HG03135 (cell line): ENCODE data around the gene FRAS1.

Experiments
- ATAC-seq: cut with Tn5 transposase; IDR thresholded peaks from one replicate; pipeline ENCODE4 v1.9.1; 2021; ENCODE audit warnings: mild to moderate bottlenecking, moderate library complexity; ENCODE audit not compliant: unreplicated experiment

FRAS1 gene

DNA sequence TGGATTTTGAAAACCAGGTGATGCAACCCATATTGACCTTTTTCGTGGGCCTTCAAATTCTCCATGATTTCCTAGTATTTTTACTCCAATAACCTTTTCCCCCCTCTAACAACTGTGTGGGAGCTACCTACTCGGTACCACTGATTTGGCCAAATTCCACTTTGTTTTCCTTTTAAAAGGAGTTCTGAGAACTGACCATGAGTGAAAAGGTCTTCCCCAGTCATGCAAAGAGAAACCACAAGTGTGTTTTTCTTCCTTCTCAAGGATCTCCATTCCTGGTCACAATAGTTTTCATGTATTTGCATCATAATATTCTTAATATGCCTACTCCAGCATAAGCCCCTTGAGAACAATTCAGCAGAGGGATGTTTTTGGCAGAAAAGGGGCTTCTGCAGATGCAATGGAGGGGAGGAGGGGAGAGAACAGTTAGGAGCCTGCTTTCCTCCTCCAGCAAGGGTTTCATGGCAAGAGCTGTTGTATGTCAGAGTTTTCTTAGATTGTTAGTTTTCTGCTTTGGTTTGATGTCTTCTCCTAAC lies 299.2 kb downstream of the FRAS1 start:
- no peak for ATAC-seq

DNA sequence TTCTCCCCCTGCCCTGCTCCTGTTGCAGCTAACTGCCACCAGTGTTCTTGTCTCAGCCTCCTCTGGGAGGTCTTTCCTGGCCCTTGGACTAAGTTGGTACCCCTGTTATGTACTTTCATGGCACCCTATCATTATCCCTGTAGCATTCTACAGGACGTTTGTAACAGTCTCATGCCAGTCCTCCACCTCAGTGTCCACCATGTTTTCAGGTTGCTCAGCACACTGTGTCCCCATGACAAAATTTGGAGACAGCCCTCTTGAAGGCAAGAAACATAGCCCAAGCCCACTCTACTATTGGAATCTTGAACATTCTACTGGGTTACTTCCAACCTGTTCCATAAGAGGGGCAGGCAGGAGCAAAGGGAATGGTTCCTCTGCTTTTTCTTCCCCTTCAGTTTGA lies 300.0 kb downstream of the FRAS1 start:
- no peak for ATAC-seq

DNA sequence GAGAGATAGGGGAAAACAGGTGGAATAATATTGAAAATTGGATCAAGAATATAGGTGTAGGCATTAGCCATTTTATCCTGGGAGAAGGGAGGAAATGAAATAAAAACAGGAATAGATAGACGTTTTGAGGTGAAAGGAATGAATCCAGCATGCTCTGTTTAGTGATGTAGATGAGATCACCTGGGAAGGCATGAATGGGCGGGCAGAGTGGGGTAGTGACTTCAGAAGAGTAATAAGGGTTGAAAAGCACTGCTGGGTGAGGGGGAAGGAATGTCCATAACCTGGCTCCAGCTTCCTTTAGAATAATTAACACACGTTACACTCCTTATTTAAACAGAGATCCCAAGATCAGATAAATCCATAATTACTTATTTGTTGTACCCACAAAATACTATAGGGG lies 303.3 kb downstream of the FRAS1 start:
- no peak for ATAC-seq

DNA sequence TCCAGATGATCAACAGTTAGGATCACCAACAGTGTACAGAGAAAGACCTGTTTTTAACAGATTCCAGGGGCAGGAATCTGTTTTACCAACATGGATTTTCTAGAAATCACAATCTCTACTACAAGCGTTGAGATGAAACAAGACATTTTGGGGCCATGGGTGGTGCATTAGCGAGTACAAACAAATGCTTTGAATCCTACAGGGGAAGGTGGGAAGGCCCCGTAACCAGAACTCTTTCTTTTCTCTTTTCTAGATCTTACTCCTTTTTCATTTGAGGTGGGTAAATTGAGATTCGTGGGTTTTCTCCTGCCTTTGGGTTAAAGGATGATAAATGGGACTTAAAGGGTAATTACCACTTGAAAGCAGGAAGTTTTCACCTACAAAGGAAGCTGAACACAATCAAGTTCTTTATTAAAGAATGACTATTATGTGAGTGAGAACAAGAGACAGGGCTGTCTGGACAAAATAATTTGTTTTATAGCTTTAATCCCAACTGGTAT lies 304.5 kb downstream of the FRAS1 start:
- ATAC-seq: no peak

DNA sequence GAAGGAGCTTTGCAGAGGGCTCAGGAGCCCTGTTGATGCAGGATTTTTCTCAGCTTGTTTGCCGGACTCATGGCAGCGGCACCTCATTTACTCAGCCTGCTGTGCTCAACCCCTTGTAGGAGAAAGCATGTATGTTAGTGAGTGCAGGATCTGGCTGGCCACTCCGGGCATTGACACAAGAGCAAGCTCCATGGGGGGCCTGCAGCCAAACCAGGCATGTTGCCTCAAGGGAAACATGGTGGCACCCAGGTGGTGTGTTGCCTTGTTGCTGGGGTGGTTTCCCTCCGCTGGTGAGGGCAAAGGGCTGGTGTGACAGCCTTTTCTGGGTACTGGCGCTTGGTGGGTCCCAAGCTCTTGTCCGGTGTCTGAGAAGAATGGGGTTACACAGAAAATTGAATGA lies 305.2 kb downstream of the FRAS1 start:
- ATAC-seq: no peak

DNA sequence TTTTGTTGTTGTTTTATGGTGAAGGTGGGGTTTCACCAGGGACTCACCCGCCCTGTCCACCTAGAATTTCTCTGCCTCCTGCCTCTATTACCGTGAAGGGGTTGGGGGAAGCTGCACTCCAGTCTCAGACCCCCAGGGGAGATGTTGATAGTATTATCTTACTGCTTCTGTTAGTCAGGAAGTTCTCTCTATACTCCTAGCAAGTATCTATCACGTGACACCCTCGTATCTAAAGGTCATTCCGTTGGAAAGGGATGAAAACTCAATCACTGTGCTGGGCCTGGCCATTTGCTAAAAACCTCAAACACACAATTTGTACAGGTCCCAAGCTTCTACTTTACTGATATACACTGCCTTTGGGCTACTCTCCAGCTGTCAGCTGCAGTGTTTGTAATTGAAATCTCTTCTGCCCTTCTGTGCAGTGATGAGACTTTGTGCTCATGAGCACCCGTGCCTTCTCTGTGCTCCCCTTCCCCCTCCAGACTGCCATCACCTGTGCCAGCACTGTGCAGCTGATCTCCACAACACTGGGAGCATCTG lies 306.0 kb downstream of the FRAS1 start:
- ATAC-seq: no peak

DNA sequence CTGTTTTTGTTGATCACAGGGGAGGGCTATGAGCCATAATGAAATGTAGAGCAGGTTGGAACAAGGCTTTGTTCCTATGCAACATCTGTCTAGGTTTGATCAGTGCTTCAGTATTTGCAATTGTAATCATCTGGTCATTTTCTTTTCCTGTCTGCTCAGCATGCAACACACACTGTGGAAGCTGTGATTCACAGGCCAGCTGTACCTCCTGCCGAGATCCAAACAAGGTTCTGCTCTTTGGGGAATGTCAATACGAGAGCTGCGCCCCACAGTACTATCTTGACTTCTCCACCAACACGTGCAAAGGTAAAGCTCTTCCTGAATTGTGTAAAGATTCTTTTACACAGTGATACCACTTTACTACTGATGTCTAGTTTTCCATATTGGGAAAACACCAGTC lies 312.6 kb downstream of the FRAS1 start:
- no peak for ATAC-seq

DNA sequence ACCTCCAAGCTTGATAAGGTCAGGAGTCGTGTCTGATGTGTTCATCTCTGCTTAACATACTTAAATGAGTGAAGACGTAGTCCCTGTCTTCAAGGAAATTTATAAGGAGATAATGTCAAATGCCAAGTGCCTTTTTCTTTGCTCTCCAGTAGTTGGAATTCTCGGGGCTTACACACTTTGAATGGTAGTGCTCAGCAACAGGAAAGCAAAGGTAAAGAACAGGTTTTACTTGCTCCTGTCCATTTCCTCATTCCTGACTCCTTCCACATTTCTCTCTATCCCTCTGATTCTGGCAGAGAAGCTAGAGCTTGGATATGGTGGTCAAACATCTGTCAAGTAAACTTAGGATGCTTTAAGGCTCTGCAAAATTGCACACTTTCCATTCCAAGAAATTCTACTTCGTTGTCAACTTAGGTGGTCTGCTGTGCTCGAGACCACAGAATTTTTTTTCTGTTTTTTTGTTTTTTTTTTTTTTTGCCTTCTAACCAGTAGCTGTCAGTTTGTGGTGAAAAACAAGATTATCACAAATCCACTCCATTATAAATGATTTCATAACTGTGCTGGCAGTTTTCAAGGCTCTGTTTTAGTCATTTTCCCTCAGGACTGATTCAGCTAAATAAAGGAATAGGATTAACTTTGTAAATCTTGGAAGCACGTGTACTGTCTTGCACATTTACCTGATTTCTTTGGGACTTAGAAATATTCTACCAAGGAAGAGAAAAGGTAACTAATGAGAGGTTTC lies 313.7 kb downstream of the FRAS1 start:
- ATAC-seq: no peak

DNA sequence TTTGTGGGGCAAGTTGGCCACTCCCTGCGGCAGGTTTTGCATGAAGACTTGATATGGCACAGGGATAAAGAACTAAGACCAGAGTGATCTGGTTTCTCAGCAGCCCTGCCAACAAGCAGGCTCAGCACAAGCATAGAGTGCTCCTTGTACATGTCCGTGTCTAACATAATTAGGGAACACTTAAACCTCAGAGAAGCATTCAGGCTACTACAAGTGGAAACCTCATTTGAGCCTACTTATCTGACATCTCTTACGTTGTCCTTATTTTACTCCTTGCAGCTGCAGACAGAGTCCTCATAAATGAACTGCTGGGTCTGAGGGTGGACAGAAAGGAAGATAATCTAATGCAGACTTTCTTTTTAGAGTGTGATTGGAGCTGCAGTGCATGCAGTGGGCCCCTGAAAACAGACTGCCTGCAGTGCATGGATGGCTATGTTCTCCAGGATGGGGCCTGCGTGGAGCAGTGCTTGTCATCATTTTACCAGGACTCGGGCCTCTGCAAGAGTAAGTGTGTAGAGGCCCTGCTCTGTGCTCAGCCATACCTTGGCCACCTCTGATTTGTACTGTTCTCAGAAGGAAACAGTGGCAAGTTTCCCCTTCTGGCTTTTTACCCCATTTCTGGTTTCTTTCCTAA lies 315.3 kb downstream of the FRAS1 start:
- ATAC-seq: no peak

DNA sequence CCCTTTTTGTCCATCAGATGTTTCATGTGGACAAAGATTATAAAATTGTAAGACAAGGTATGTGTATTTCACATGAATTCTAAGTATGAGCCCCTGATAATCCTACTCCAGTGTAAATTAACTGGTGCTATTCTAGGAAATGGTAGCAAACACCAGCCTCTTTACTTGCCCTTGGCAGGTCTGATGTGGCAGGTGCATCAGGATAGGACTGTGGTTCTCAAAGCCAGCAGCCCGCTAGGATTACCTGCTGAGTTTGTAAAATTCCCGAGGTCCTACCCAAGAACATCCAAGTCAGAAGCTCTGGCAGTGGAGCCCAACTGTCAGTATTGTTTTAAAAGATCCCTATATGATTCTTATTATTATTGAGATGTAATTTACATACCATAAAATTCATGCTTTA lies 320.4 kb downstream of the FRAS1 start:
- no peak for ATAC-seq

DNA sequence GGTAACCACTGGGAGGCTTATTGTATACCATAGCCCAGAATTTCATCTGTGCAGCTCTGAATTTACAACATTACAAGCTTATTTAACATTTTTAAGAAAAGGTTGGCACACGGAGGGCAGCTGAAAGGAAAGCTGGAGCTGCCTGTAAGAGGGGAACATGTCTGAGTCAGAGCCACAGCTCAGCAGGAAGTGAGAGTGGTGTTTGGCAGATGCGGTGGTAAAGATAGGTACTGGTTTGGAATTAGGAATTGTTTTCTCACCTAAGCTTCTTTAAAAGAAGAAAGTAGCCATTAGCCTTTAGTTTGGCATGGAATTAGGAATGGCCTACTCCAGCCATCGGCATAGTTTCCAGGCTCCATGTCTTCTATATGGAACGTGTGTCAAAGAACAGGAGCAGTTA lies 321.9 kb downstream of the FRAS1 start:
- no peak for ATAC-seq

DNA sequence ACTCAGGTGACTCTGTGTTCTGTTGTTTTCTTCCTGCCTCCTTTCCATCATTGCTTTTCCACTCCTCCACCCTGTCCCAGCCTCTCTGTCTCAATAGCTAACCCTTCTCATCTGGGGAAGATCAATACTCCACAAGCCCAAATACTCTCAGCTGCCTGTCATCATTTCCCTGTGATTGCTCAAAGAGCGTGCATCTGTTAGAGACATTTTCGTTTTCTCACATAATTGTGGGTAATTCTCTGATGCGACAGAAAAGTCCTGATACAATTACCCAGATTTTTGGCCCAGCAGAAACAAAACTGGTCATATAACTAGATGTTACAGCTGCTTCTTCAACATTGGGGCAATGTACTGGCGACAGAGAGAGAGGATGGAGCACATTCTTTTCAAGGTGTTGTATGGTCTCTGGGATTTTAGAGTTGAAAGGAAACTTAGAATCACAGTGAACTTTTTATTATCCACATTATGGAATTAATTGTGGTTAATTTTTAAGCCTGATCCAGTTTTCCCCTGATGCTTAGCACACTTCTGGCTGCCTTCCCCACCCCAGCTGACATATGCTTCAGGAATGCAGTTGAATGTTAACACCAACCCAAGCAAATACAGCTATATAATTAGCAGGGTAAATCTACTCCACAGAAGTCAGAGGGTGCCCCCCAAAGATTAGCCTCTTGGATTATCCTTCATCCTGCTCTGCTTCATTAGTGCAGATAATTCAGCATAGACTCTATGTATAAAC lies 323.0 kb downstream of the FRAS1 start:
- ATAC-seq: no peak

DNA sequence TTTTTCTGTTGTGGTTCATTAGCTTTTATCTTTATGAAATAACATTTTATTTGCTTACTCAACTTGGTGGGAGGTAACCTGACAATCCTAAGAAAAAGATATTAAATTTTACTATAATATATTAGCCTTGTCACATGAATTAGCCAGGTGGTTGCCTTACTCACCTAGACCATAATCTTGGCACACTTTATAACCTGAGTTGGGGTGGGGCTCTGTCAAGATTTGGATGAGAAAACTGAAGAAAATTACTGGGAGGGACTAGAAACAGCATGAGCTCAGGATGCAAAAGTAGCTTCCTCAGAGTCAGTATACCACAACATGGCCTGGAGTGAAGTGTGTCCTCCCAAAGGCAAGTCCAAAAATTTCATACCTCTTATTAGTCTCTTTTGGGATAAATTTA lies 329.6 kb downstream of the FRAS1 start:
- ATAC-seq: no peak

DNA sequence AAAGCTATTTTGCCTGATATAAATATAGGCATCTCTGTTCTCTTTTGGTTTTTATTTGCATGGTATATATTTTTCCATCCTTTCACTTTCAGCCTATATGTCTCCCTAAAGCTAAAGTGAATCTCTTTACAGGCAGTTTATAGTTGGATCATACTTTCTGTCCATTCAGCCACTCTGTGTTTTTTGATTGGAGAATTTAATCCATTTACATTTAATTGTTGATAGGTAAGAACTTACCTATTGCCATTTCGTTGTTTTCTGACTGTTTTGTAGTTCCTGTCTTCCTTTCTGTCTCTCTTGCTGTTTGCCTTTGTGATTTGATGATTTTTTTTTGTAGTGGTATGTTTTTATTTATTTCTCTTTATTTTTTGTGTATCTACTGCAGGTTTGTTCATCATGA lies 338.5 kb downstream of the FRAS1 start:
- no peak for ATAC-seq

DNA sequence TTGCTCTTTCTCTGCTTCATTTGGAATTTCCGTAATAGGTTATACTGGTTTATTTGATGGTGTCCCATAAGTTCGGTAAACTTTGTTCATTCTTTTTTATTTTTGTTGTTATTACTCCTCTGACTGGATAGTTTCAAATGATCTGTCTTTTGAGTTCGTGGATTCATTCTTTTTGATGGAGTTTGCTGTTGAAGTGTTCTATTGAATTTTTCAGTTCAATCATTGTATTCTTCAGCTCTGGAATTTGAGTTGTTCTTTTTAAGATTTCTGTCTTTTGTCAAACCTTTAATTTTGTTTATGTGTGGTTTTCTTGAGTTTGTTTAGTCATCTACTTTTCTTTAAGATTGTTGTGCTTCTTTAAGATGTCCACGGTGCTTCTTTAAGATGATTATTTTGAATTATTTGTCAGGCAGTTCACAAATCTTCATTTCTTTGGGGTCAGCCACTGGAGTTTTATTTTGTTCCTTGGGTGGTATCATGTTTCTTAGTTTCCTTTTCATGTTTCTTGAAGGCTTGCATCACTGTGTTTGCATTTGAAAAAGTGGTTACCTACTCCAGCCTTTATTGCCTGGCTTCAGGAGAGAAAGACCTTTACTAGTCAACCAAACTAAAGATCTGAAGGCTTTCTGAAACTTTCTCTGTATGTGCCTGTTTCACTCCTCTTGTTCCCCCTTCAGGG lies 339.6 kb downstream of the FRAS1 start:
- ATAC-seq: no peak

DNA sequence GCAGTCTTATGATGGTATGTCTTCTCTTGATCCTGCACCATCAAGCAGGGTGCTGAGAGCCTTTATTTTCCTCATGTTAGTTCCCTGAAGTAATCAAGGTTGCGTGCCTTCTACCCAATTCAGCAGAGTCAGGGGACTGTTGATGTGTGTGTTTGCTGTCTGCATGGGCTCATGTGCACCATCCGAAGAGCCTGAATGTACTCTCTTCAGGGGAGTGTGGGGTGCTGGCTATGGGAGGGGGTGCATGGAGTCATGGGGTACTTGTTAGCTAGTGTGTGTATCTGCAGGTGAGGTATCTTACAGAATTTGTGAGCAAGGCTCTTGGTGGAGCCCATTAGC lies 340.1 kb downstream of the FRAS1 start:
- ATAC-seq: no peak

DNA sequence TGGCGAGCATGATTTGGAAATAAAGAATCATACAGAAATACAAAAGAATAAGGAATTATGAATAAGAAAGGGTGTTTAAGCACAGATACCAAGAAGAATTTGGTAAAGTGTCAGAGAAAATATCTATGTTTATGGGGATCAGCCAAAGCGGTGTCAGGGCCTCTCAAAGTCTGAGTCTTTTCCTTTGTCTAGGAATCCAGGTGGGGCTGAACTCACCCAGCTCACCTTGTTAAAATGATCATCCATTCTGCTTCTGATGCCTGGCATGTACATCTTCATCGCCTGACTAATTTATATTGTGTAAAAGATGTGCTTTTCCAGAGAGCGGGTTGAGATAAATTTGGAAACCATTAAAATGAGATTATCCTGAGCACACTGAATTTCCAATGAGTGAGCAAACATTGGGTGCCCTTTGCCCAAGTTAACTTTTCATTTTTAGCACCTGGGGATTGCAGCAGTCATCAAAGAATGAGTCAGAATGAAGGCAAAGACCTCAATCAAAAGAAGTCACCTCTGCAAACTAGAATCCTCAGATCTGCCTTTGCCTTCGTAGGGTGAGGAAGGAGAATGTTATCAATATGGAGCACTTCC lies 352.6 kb downstream of the FRAS1 start:
- no peak for ATAC-seq

DNA sequence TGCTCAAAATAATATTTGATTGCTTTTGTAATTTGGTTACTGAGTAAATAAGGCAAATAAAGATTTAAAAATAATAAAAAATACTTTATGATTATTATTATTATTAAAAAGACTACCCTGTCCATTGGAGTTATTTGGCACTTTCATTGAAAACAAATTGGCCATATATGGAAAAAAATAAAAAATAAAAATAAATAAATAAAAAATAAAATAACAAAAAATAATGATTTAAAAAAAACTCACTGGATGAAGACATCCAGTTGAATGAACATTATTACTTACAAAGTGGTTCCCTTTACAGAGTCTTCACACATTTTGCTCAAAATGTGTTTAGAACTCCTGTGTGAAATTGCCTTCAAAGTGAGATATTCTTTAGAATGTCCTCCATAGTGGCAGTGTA lies 353.1 kb downstream of the FRAS1 start:
- ATAC-seq: no peak

DNA sequence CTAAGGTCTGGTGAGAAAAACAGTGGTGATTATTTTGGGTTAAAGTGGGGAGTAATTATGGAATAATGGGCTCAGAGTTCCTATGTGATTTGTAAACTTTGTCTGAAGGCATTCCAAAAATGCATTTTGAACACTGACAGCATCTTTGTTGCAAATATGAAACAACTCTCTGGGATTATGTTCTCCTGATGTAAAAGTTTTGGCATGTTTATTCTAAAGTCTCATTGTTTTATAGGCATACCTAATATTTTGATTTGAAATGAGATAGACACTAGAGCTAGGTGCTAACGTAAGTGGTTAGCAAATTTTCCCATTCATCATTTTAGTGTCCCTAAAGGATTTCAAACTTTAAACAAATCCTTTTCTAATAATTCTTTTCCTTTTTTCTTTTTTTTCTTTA lies 353.6 kb downstream of the FRAS1 start:
- ATAC-seq: no peak

DNA sequence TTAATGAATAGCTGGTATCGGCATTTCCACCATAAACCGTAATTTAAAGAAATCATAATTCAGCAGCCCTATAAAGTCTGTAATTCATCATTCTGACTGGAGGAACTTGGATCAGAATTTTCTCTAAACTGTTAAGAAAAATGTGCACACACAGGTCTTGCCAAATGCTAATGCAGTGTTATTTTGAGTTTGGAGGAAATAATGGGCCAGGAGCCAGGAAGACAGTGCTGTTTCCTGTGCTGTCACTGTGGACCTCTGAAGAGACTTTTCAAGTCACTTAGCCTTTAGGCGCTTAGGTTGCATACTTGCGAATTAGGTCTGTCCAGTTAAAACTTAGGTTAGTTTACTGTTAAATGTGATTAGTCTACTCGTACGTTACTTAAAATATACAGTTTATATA lies 357.0 kb downstream of the FRAS1 start:
- ATAC-seq: no peak

DNA sequence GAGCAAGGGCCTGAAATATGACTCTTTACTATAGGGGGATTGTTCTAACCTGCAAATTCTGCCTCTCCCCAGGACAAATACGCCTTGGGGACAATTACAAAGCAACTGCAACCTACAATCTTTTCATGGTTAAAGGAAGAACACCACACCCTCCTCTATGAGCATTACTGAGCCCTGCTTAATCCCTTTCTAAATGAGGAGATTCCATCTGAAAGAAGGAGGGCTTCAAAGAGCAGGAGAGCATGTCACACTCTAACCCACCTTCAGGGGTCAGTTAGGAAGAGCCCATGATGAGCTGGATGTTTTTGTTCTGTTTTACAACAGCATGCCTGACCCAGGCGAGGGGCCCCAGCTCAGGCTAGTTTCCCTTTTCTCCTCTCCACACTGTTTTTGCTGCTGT lies 360.5 kb downstream of the FRAS1 start:
- no peak for ATAC-seq
